K562 (cell line): Measurements from ENCODE around the gene NFATC2. TPM values are rescaled to one million over a fixed set of nuclear protein-coding genes. Genes with fewer than 3 reads are reported as not detected.

Experiments used
- AFF4 ChIP-seq: sonication (generic); formaldehyde crosslinking; IDR thresholded peaks from 2 replicates; pipeline ENCODE4 v1.8.0; 2023; ENCODE audit warnings: mild to moderate bottlenecking, missing genetic modification reagents
- BHLHE40 ChIP-seq: IDR thresholded peaks from 2 replicates; pipeline ENCODE4 v1.6.1; 2011; ENCODE audit warnings: low read length, improper control_type of control experiment
- CBFB ChIP-seq: sonication (generic); formaldehyde crosslinking; IDR thresholded peaks from 2 replicates; pipeline ENCODE4 v1.4.0; 2020; ENCODE audit warnings: mild to moderate bottlenecking, missing genetic modification reagents
- DPF2 ChIP-seq: fragments of 450-650 bp; IDR thresholded peaks from 2 replicates; pipeline ENCODE4 v1.6.1; 2016
- ELF1 ChIP-seq: fragments of 200-800 bp; sonication (Bioruptor generic); IDR thresholded peaks from 2 replicates; pipeline ENCODE4 v1.6.1; 2016; ENCODE audit warnings: missing genetic modification characterization, missing compliant biosample characterization
- FOXK2 ChIP-seq, 2 experiments: fragments of 450-650 bp; IDR thresholded peaks in 1 of 2; conservative IDR thresholded peaks in 1 of 2; 2 replicates each; pipeline ENCODE4 v1.6.1; 2016; ENCODE audit warnings: low read depth in 2 of 2, mild to moderate bottlenecking in 1 of 2
- HDAC6 ChIP-seq: IDR thresholded peaks from 2 replicates; pipeline ENCODE4 v1.6.1; 2012; ENCODE audit warnings: low read depth, mild to moderate bottlenecking, control low read depth, inconsistent platforms, low read length, moderate library complexity
- HES1 ChIP-seq: fragments of 450-650 bp; IDR thresholded peaks from 2 replicates; pipeline ENCODE4 v1.6.1; 2016; ENCODE audit warnings: low read depth, mild to moderate bottlenecking, moderate library complexity
- KLF1 ChIP-seq: fragments of 450-650 bp; IDR thresholded peaks from 2 replicates; pipeline ENCODE4 v1.6.1; 2016; ENCODE audit warnings: missing genetic modification characterization, missing compliant biosample characterization
- MYNN ChIP-seq, 2 experiments: sonication (generic); formaldehyde crosslinking in 1 of 2; IDR thresholded peaks; 2 replicates each; pipeline versions ENCODE4 v1.5.0 to v1.6.1; 2016 to 2020; ENCODE audit warnings: antibody characterized with exemption in 1 of 2, missing genetic modification reagents in 1 of 2
- NFE2L1 ChIP-seq: fragments of 450-650 bp; IDR thresholded peaks from 2 replicates; pipeline ENCODE4 v1.6.1; 2016; ENCODE audit warnings: missing genetic modification characterization, low read depth, mild to moderate bottlenecking, missing compliant biosample characterization, moderate library complexity, borderline replicate concordance
- PHF8 ChIP-seq: fragments of 200-600 bp; sonication (generic); IDR thresholded peaks from 2 replicates; pipeline ENCODE4 v1.6.1; 2012; ENCODE audit warnings: mixed run types, mild to moderate bottlenecking, inconsistent platforms, low read length, moderate library complexity, borderline replicate concordance
- RBBP5 ChIP-seq: fragments of 200-600 bp; sonication (generic); IDR thresholded peaks from 2 replicates; pipeline ENCODE4 v1.6.1; 2012; ENCODE audit warnings: borderline replicate concordance, mild to moderate bottlenecking, low read length, control low read depth, inconsistent platforms; ENCODE audit not compliant: insufficient read depth, poor library complexity, severe bottlenecking
- RBM39 ChIP-seq: fragments of 200-400 bp; formaldehyde crosslinking; optimal IDR thresholded peaks from 2 replicates; pipeline ENCODE3; 2018; ENCODE audit warnings: low read depth, low read length
- SETDB1 ChIP-seq: IDR thresholded peaks from one replicate; pipeline ENCODE4 v1.6.1; 2012; ENCODE audit warnings: low read length, control low read depth, inconsistent platforms
- SMAD1 ChIP-seq: fragments of 150-350 bp; IDR thresholded peaks from 2 replicates; pipeline ENCODE4 v1.6.1; 2014; ENCODE audit warnings: low read length, low read depth; ENCODE audit not compliant: partially characterized antibody
- SMAD4 ChIP-seq: fragments of 250-450 bp; sonication (Bioruptor Pico); conservative IDR thresholded peaks from 2 replicates; pipeline ENCODE4 v1.8.0; 2021; ENCODE audit warnings: inconsistent platforms, mild to moderate bottlenecking, moderate library complexity
- SMARCA5 ChIP-seq: fragments of 450-650 bp; IDR thresholded peaks from 2 replicates; pipeline ENCODE4 v1.6.1; 2016
- SUPT5H ChIP-seq: fragments of 450-650 bp; IDR thresholded peaks from 2 replicates; pipeline ENCODE4 v1.6.1; 2016
- TBP ChIP-seq: optimal IDR thresholded peaks from 2 replicates; pipeline ENCODE3; 2011; ENCODE audit warnings: low read depth, low read length, improper control_type of control experiment
- TCF3 ChIP-seq: sonication (generic); formaldehyde crosslinking; IDR thresholded peaks from 2 replicates; pipeline ENCODE4 v1.4.0; 2020; ENCODE audit warnings: mild to moderate bottlenecking, missing genetic modification reagents
- ZKSCAN1 ChIP-seq: fragments of 150-350 bp; IDR thresholded peaks from 2 replicates; pipeline ENCODE4 v1.6.1; 2016; ENCODE audit warnings: low read depth, low read length
- ZNF134 ChIP-seq: fragments of 250-450 bp; sonication (Bioruptor Pico); conservative IDR thresholded peaks from 2 replicates; pipeline ENCODE4 v1.4.0; 2020
- ZNF165 ChIP-seq: fragments of 250-450 bp; sonication (Bioruptor Pico); IDR thresholded peaks from 2 replicates; pipeline ENCODE4 v1.4.0; 2020; ENCODE audit warnings: borderline replicate concordance
- polyA plus RNA-seq, 8 experiments: library from polyadenylated mRNA; depleted of rRNA in 4 of 8; stranded (reverse) in 5 of 8; unstranded in 3 of 8; fragments of >200 nt; fragmentation: Nextera tagmentation in 2 of 8; fragmentation: Illumina TruSeq in 1 of 8; extraction: Ambion mirVana in 2 of 8; extraction: Trizol in 1 of 8; gene quantifications; 2 replicates each; pipeline versions ENCODE4 v1.2.1 to v1.2.3, GENCODE V29; 2011 to 2014; ENCODE audit warnings: inconsistent platforms in 1 of 8, missing spikeins in 1 of 8
- total RNA-seq, 7 experiments: library from RNA; depleted of rRNA in 6 of 7; stranded (reverse); fragments of >200 nt in 6 of 7; fragmentation: Illumina TruSeq in 2 of 7; extraction: Trizol in 2 of 7; gene quantifications; 2 replicates each; pipeline versions ENCODE4 v1.2.1 to v1.2.3, GENCODE V29; 2011 to 2021; ENCODE audit warnings: low replicate concordance in 1 of 7

NFATC2 gene
- total and polyA plus RNA-seq, 9 of the 15 experiments (the other 6 are each of a cell fraction or from before 2014, with no cell fraction given), result 1.9 to 11.2 (median 3.0) TPM

- TF ChIP-seq AFF4 (CRISPR knock-in tag) (no peak), ELF1 (tag) (peak; percentile 63; the same call in 1 of the 2 replicates), ZKSCAN1 (0 out of 2 replicates have a peak, but pooled peaks have one; percentile 58), DPF2 (peak; percentile 59; the same call in 1 of the 2 replicates), BHLHE40 (peak; percentile 93), SMAD1 (peak; percentile 37), HES1 (peak; percentile 82), SUPT5H (no peak), TCF3 (CRISPR knock-in tag) (peak; percentile 40), MYNN (IDR thresholded peaks at IDR 0.05) (0 out of 2 replicates have a peak, but pooled peaks have one; percentile 33), MYNN (CRISPR knock-in tag; IDR thresholded peaks at IDR 0.05) (no peak), NFE2L1 (tag) (no peak), HDAC6 (no peak), SMARCA5 (no peak), SMAD4 (CRISPR knock-in tag) (no peak), RBM39 (no peak), ZNF165 (no peak), PHF8 (0 out of 2 replicates have a peak, but pooled peaks have one; percentile 1), CBFB (CRISPR knock-in tag) (no peak), SETDB1 (no peak), RBBP5 (no peak), ZNF134 (CRISPR knock-in tag) (no peak), TBP (peak; percentile 77), FOXK2 (conservative IDR thresholded peaks at IDR 0.05 in 1 of 2, IDR thresholded peaks at IDR 0.05 in 1 of 2; ENCODE audit: low read depth in 2 of 2) (peak; percentile 60 to 71; a peak in 3 of 4 replicates), KLF1 (no peak)
Measured at GRCh38 chr20:51541189-51542032, 1.1 kb downstream of the NFATC2 start (continued).
